Stimulated activated CD8-positive, alpha-beta memory T cell treated with anti-CD3 and anti-CD28 coated beads, Interleukin-12 subunit alpha, Interleukin-12 subunit beta, amount 100 ng/mL, for 4 hours (primary cell): ENCODE results near the gene SLC8B1.
"Not testable (repeated sequence)": the region's sequence is repeated elsewhere in the genome, so short reads cannot be mapped to it uniquely, and the experiment has no call there.

ENCODE experiments used
- DNase-seq: peaks from one replicate; pipeline ENCODE4 v3.0.0-alpha.2; 2020; ENCODE audit warnings: low read depth

Gene SLC8B1

GRCh38 chr12:113354192-113354591 is 19.3 kb upstream of the SLC8B1 start:
- not testable (repeated sequence) for DNase-seq

DNA sequence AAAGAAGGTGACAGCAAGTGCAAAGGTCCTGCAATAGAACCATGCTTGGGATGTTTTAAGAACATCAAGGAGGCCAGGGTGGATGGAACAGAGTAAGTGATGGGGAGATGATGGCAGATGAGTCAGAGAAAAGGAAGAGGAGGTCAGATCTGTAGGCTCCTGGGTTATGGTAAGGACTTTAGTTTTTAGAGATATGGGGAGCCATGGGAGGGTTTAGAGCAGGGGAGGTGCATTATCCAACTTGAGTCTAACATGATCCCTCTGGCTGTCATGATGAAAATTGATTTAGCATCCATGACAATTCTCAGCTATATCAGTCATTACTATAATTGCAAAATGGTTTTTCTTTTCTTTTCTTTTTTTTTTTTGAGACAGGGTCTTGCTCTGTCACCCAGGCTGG is 16.2 kb upstream of the SLC8B1 start:
- DNase-seq: no peak

DNA sequence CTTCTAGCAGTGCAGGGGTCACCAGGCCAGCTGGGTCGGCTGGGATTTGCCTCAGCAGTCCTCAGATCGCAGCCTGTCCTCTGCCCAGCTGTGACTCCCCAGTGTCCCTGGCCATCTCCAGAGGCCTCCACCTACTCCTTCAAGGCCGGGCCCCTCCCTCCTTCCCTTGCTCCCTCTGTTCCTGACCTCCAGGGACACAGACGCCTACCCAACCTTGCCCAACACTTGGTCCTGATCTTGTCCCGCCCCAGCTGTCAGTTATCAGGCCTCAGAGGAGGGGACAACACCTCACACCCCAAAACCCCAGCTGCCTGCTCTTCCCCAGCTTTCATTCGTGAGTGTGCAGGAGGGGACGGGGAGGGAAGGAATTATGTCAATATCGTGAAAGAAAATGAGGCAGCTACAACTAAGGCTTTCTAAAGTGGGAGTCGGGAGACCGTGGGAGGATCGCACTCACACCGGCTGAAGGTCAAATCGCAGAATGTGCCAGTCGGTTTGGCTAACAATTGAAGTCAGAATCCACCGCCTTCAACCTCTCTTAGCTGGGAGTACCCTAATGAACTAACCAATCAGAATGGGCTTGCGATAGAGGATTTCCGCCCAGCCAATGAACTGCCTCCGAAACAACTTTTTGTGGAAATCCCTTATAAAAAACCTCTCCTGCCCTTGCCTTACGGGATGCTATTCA is 14.1 kb upstream of the SLC8B1 start:
- no peak for DNase-seq

GRCh38 chr12:113347892-113348291 is 13.0 kb upstream of the SLC8B1 start:
- no peak for DNase-seq

GRCh38 chr12:113347107-113347506 is 12.2 kb upstream of the SLC8B1 start:
- DNase-seq: no peak

- DNase-seq: no peak
These were observed 11.4 kb upstream of the SLC8B1 start for GRCh38 chr12:113346353-113346752.

DNA sequence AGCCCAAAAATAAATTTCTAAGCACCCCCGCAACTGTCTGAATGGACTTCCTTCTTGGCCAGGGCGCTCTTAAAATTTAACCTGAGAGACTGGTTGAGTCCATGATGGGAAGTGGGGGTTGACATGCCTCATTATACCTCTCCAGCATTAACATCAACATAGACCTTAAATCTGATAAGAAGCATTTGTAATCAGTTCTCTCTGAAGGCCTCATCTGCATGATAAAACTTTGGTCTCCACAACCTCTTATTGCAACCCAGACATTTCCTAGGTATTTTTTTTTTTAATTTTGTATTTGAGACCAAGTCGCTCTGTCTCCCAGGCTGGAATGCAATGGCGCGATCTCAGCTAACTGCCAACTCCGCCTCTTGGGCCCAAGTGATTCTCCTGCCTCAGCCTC is 10.4 kb upstream of the SLC8B1 start:
- no peak for DNase-seq

DNA sequence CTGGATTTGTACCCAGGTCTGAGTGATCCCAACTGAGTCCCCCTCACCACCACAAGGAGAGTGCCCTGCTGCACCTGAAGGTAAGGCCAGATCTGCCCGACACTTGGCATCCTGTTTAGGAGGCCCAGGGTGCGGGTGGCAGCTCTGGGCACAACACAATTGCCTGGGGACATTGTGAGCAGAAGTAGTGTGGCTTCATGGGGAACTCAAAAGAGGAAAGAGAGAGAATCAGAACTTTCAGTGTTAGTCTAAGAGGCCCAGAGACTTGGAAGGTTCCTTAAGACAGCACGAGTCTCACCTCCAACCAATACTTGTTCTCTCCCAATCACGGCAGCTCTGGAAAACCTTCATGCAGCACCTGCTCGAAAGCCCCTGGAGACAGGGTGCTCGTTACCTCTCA is 6.6 kb upstream of the SLC8B1 start:
- DNase-seq: no peak

DNA sequence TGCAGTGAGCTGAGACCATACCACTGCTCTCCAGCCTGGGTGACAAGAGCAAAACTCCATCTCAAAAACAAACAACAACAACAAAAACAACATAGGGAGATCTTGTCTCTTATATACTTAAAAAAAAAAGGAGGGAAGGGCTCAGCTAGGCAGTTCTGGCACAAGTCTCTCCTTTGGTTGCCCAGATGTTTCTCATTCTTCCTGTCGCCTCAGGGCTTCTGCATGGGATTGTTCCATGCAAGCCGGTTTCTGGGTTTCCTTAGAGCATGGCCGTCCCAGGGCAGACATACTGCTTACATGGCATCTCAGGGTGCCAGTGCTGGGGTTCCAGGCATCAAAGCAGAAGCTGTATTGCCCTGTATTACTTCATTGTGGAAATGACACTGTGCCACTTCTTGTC is 5.2 kb upstream of the SLC8B1 start:
- DNase-seq: no peak

- DNase-seq: no peak
These were observed 4.6 kb upstream of the SLC8B1 start for GRCh38 chr12:113339540-113339939.

DNA sequence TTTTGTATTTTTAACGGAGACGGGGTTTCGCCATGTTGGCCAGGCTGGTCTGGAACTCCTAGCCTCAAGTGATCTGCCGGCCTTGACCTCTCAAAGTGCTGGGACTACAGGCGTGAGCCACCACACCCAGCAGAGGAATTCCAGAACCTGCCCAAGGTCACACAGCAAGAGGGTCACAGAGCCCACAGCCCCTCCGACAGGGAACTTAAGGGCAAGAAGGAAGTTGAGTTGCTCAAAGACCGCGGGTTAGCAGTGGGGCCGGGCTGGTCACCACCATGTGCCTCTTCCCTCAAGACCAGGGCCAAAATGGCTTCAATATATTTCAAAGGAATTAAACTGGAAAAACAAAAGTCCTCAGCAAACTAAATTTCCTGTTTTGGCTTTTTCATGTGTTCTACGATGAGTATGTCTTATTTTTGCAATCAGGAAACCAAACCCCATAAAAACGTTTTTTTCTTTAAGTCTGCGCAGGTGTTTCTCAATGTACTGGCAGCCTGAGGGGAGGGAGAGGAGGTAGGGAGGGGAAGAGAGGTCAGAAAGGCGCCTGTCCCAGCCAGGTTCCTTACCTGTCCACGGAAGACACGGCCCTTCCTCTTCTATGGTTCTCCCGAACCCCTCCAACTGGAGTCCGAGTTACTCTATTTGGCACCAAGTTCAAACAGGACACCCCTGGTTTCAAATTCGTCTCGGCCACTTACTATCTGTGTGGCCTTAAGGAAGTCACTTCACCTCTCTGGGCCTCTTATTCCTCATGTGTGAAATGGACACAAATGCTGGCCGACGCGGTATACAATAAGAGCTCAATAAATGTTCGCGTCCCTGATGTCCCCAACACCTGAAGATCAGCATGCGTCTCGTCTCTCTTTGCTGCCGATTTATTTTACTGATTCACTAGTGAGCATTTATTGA is 778 bp downstream of the SLC8B1 start:
- no peak for DNase-seq

DNA sequence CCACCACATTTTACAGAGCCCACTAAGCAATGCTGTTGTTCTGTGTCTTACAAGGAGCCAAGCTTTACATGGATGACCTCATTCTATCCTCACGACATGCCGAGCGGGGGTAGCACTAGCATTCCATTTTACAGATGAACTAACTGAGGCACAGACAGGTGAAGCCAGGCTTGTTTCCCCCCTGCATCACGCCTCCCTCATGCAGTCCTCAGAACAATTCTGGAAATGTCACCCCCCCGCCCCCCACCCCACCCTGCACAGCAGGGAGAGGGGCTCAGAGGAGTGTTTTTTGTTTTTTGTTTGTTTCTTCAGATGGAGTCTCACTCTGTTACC is 1.5 kb downstream of the SLC8B1 start:
- DNase-seq: no peak

DNA sequence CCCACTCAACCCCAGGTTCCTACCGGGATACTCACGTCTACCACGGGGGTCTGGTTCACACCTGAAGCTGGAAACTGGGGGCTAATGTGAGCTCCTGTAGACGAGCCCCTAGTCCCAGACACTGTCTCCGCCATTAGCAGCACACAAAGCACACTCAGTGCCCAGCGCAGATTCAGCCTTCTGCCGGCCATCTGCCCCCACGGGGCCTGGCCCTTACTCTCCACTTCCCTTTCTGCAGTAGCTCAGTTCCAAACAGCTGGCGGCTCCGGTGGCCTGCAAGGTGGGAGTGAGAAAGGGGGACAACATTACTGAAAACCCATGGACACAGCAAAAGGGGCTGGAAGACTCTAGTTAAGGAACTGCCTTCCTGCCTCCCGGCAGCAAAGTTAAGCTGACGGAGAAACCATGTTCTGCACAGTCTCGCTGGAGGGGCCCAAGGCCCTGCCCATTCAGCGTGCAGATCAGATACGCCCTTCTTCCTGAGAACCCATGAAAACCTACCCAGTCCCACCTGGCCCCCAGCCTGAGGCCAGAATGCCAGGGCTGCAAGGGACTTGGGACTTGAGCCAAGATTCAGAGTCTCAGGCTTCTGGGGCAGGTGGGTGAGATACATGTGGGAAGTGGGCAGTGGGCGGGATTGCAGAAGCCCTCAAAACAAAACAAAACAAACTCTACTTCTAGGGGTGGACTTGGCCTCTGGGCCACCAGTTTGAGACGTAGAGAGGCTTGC is 2.1 kb downstream of the SLC8B1 start:
- no peak for DNase-seq

GRCh38 chr12:113330505-113330904 is 4.4 kb downstream of the SLC8B1 start:
- DNase-seq: no peak

GRCh38 chr12:113329791-113330417 is 5.0 kb downstream of the SLC8B1 start:
- no peak for DNase-seq

DNA sequence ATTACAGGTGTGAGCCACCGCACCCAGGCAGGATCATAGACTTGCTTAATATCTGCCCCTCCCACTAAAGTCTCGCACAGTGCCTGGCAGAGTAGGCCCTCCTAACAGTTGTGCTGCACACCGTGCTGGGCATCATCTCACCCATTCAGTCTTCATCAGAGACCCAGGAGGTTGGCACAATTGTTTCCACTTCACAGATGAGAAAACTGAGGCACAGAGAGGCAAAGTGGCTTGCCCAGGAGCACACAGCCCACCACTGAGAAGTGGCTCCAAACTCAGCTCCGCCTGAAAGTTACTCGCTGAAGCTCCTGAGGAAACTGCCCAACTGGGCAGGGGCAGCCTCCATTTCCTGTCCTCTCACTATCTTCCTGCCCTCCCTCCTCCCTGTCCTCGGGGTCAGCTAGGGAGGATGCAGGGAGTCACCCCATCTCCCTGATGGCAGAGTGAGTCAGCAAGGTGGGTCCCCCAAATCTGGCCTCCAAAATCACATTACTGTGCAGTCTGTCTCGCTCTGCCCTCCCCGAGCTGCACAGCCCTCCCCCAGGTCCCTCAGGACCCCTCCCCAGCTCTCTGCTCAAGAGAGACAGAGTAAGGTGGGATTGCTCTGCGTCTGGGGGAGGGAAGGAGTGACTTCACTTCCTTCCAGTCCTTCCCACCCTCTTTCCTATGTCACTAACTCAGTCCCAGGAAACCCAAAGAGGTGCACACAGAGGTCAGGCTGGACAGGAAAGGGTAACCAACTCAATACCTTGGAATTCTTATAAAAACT is 5.7 kb downstream of the SLC8B1 start:
- DNase-seq: no peak

- no peak for DNase-seq
These were observed 6.5 kb downstream of the SLC8B1 start for GRCh38 chr12:113328368-113328889.

DNA sequence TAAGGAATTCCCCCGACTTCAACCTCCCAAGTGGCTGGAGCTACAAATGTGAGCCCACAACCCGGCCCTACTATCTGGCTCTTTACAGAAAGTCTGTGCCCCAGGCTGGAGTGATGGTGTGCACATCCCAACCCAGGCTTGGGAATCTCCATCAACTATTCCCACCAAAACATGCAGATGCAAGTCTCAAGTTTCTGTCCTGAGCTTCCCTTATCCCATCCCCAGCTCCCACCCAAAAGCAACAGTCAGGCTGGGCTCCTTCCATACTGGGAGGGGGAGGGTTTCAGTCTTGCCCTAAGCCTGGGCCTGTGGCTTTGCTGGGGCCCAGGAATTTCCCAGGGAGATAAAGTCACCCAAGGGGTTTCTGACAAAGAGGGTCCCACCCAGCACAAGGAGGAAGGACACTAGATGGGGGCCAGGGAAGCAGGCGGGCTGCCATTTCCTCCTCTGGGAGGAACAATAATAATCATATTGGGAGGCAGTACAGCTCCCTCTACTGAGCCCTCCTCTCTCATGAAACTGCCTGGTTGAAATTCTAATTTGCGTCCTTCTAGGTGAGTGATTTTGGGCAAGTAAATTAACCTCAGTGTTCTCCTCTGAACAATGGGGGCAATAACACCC is 8.0 kb downstream of the SLC8B1 start:
- DNase-seq: no peak

- DNase-seq: no peak
These were observed 9.0 kb downstream of the SLC8B1 start for GRCh38 chr12:113325916-113326315.

DNA sequence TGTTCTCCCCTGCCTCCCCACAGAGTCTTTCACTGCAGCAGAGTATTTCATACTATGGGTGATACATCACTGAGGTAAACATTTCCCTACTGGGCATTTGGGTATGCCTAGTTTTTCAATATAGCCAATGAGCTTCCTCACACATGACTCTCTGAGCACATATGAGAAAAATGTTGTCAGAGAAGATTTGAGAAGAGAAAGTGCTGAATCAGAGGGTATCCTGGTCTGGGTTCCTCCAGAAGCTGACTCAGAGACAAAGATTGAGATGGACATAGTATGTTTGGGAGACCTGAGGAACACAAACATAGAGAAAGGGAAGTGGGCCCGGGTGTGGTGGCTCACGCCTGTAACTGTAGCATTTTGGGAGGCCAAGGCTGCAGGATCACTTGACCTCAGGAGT is 12.6 kb downstream of the SLC8B1 start:
- no peak for DNase-seq

- DNase-seq: no peak
These were observed 14.5 kb downstream of the SLC8B1 start for GRCh38 chr12:113320401-113320800.
